T-cell (primary cell): ENCODE data around the gene SDC1. TPM values are rescaled to one million over a fixed set of nuclear protein-coding genes. Genes with fewer than 3 reads are reported as not detected.

Experiments
- ATAC-seq, 4 experiments: fragments of 200-7000 bp in 3 of 4; fragments of 150-1000 bp in 1 of 4; cut with Tn5 transposase; replicated peaks in 1 of 4; 1 replicate in 3 of 4; 2 replicates in 1 of 4; pipeline ENCODE4 v1.10.0; 2021; ENCODE audit warnings: moderate library complexity in 3 of 4, mild to moderate bottlenecking in 2 of 4, moderate number of reproducible peaks in 1 of 4
- CTCF ChIA-PET, 2 donors: fragments of 300-600 bp; sonication (Branson Sonifier 250); formaldehyde crosslinking; loops; one replicate each; lab custom pipeline; 2022; ENCODE audit warnings: antibody characterized with exemption in 2 of 2; lab: Charles Lee
- POLR2A ChIA-PET, 2 donors: fragments of 300-600 bp; sonication (Branson Sonifier 250); formaldehyde crosslinking; loops; one replicate each; lab custom pipeline; 2022; ENCODE audit warnings: antibody characterized with exemption in 2 of 2; lab: Charles Lee
- DNase-seq, 35 experiments: peaks; one replicate each; pipeline versions ENCODE4 v3.0.0 to v3.0.0-alpha.2; 2013 to 2023
- H3K27ac ChIP-seq: one replicate; pipeline ENCODE4 v1.5.1; 2013; ENCODE audit warnings: low read length
- H3K27me3 ChIP-seq, 2 experiments: replicated peaks in 1 of 2; 1 replicate in 1 of 2; 2 replicates in 1 of 2; pipeline versions ENCODE4 v1.6.1 to v1.7.0; 2013; ENCODE audit warnings: low read length in 1 of 2, mixed read lengths in 1 of 2; ENCODE audit not compliant: control insufficient read depth in 2 of 2, insufficient read depth in 2 of 2; ENCODE audit errors: extremely low read depth in 1 of 2
- H3K36me3 ChIP-seq, 2 donors: 1 replicate in 1 of 2; 2 replicates in 1 of 2; pipeline versions ENCODE4 v1.6.1 to v1.7.0; 2013; ENCODE audit warnings: low read length in 1 of 2; ENCODE audit not compliant: control insufficient read depth in 2 of 2, insufficient read depth in 1 of 2; ENCODE audit errors: extremely low read depth in 1 of 2
- H3K4me1 ChIP-seq, 2 experiments: 1 replicate in 1 of 2; 2 replicates in 1 of 2; pipeline versions ENCODE4 v1.6.1 to v1.7.0; 2013; ENCODE audit warnings: low read length in 2 of 2, mixed read lengths in 1 of 2; ENCODE audit not compliant: insufficient read depth in 2 of 2, control insufficient read depth in 1 of 2; ENCODE audit errors: extremely low read depth in 1 of 2
- H3K4me3 ChIP-seq, 2 donors: 1 replicate in 1 of 2; 2 replicates in 1 of 2; pipeline versions ENCODE4 v1.5.1 to v1.7.0; 2013; ENCODE audit warnings: mild to moderate bottlenecking in 2 of 2, low read length in 1 of 2, moderate library complexity in 1 of 2; ENCODE audit not compliant: control insufficient read depth in 1 of 2; ENCODE audit errors: extremely low read depth in 1 of 2
- H3K9me3 ChIP-seq: 2 replicates; pipeline ENCODE4 v1.7.0; 2013
- H3K27ac Mint-ChIP-seq, 2 donors: one replicate each; pipeline ENCODE4 v1.8.0; 2020 to 2021; ENCODE audit warnings: mild to moderate bottlenecking in 2 of 2, mixed read lengths in 2 of 2
- H3K27me3 Mint-ChIP-seq, 2 donors: one replicate each; pipeline ENCODE4 v1.8.0; 2021 to 2022; ENCODE audit warnings: mixed read lengths in 2 of 2
- H3K36me3 Mint-ChIP-seq: one replicate; pipeline ENCODE4 v1.8.0; 2021; ENCODE audit warnings: mixed read lengths
- H3K4me1 Mint-ChIP-seq, 3 donors: one replicate each; pipeline ENCODE4 v1.8.0; 2020 to 2022; ENCODE audit warnings: mixed read lengths in 3 of 3, mild to moderate bottlenecking in 1 of 3
- H3K4me3 Mint-ChIP-seq, 3 donors: one replicate each; pipeline ENCODE4 v1.8.0; 2020 to 2022; ENCODE audit warnings: mild to moderate bottlenecking in 3 of 3, mixed read lengths in 3 of 3, moderate library complexity in 3 of 3
- H3K9me3 Mint-ChIP-seq, 3 donors: one replicate each; pipeline ENCODE4 v1.8.0; 2020 to 2022; ENCODE audit warnings: mixed read lengths in 3 of 3
- WGBS: methylation state at CpG from one replicate; pipeline ENCODE4 v1.1.5; 2013; ENCODE audit warnings: missing lambda C conversion rate; ENCODE audit not compliant: insufficient coverage; 5-methylcytosine and 5-hydroxymethylcytosine counted together
- total RNA-seq, 35 experiments: library from RNA in 6 of 35; stranded (reverse) in 6 of 35; fragments of 120-200 nt in 1 of 35; gene quantifications; one replicate each; pipeline versions ENCODE4 v1.2.1 to v1.2.4 and lab custom pipeline; 2013 to 2026

The SDC1 gene
- total RNA-seq, 5 donors from 2014 or later (not counting 1 experiment from before 2014, with no cell fraction given), result 0.82 to 1.2 (median 0.99) TPM; not detected in 2

DNA sequence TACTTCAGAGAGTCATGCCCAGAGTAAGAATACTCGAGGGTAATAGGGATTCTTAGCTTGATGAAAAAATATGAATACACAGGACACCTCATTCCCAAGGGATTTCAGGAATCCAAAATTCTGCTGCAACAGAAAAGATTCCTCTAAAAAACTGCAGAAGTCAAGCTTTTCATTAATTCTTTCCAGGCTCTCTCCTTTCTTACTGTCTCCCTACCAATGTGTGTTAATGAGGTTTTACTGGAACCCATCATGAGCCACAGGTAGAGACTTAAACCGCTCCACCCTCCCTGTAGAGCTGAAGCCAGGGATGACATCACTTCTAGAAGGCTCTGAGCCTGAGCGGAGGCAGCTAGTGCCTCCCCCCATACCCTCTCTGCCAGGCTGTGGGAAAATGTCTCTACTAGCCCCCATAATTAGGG, 3.4 kb downstream of the SDC1 start:
- Histone ChIP-seq H3K36me3 (no peaks in the 10 kb centered on the region), H3K4me3 (no peak overlapping the region), H3K27ac (no peak overlapping the region), H3K4me1 (peaks cover 0 to 21% of the 10 kb centered on the region in 2 experiments), H3K27me3 (peaks cover 6 to 80% of the 10 kb centered on the region in 2 experiments), H3K9me3 (no peaks in the 10 kb centered on the region)
- ChIA-PET POLR2A (no interaction called here), CTCF (interaction anchor here in 1 of 2 donors (0.8 kb wide), 1 partner anchor 9 kb away, joined by 3 read pairs; no protein-coding TSS in a partner anchor)
- no peak for DNase-seq
- Mint-ChIP-seq H3K27me3 (peaks cover 34 to 52% of the 10 kb centered on the region in 2 donors), H3K4me1 (peaks cover 0 to 12% (median 10%) of the 10 kb centered on the region in 3 donors), H3K36me3 (no peaks in the 10 kb centered on the region), H3K9me3 (no peaks in the 10 kb centered on the region), H3K4me3 (peak overlapping the region in 1 of 3 donors; percentile 13), H3K27ac (no peak overlapping the region)
- ATAC-seq, result no peak
- no CpG with 5 or more reads among the region's 3 CpGs for WGBS

DNA sequence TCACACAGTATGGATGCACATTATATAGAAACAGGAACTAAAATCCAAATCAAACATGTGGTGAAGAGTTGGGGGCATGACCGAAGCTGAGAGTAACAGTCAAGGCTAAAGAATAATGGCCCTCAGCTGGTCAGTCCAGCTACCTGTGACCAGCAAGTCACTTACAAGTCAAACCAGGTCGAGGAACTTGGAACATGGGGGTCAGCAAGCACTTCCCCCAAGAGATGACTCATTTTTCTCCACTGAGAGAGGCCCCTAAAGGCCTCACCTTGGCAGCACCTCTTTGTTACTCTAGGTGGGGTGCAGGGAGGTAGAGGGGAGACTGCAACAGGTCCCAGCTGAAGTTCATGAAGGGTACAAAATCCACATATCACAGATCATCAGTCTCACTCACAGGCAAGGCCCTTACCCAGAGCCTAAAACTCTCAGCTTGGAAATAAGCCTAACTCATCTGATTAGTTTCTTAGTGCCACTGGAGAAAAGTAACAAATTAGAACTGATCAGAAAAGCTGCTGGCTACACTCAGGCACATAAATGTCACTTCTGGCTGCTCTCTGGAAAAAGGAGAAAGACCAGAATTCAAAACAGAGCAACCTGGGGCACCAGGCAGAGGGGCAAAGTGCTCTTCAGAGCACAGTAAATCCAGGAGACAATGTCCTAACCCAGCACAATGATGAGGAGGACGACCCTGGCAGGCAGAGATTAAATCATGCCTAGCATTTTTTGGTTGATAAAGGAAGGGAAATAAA, 4.0 kb downstream of the SDC1 start:
- Mint-ChIP-seq H3K9me3 (no peaks in the 10 kb centered on the region), H3K27ac (no peak overlapping the region), H3K4me3 (no peak overlapping the region), H3K27me3 (peaks cover 34 to 46% of the 10 kb centered on the region in 2 donors), H3K4me1 (peaks cover 0 to 12% (median 10%) of the 10 kb centered on the region in 3 donors), H3K36me3 (no peaks in the 10 kb centered on the region)
- Histone ChIP-seq H3K36me3 (no peaks in the 10 kb centered on the region), H3K4me1 (peaks cover 0 to 21% of the 10 kb centered on the region in 2 experiments), H3K4me3 (no peak overlapping the region), H3K27me3 (peaks cover 6 to 76% of the 10 kb centered on the region in 2 experiments), H3K9me3 (no peaks in the 10 kb centered on the region), H3K27ac (no peak overlapping the region)
- ChIA-PET CTCF (no interaction called here), POLR2A (no interaction called here)
- ATAC-seq (no peak), DNase-seq (no peak)
- whole genome bisulfite sequencing, result no CpG with 5 or more reads among the region's 3 CpGs

DNA sequence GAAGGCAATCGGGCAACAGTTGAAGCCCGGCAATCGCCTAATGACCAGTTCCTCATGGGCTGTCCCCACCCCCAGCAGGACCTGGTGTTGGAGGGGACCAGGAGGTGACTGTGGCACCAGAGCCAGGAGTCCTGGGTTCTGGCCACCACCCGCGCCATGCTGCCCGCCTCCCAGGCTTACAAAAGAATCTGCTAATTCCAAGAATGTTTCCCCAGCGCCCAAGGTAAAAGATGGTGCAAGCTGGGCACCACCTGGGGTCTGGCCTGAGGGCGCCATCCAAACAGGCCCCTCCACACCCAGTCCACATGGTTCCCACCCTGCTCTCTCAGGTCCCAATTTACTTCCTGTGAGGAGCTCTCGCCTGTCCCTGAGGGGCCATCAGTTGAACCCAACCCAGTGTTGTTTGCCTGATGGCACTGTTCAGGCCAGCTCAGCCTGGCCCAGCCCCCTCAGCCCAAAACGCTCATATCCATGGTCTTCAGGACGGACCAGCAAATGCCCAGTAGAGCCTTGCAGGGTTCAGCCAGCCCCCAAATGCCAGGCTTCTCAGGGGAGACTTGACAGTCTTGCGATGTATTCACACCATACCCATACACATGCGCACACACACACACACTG, 5.1 kb downstream of the SDC1 start:
- H3K27me3 Mint-ChIP-seq, result peaks cover 30 to 39% of the 10 kb centered on the region in 2 donors

DNA sequence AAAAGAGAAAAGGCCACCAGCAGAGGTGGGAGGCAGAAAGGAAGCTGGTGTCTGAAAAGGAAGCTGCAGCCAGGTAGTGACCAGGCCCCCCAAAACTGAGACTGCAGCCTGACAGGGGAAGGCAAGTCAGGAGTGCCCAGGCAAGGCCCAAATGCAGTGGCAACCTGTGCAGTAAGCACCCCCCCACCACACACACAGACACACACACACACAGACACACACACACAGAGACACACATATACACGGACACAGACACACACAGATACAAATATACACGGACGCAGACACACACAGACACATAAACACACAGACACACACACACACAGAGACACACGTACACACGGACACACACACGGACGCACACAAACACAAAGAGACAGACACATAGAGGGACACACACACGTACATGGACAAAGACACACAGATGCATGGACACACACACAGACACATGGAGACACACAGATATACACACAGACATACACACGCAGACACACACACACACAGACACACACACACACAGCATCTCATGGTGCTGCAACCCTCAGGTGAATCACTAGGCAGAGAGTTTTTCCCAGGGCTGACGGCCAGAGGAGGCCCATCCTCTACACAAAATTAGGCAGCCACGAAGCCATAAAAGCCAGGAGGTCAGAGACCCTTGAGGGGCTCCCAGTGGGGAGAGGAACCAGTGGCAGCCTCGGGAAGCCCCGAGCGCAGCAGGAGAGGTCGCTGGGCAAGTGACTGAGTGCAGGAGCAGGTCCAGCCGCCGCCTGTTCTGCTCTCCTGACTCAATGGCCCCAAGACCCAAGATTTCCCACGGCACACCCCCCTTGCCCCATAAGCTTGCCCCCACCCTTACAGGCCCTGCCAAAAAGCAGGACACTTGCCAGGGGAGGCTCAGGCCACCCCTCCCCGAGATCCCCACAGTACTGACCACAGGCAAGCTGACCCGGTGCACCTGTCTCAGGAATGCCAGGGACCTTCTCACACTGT, 6.3 kb downstream of the SDC1 start:
- ChIA-PET CTCF (no interaction called here), POLR2A (interaction anchor here in 1 of 2 donors (1.0 kb wide), 1 partner anchor 164 kb away, joined by 3 read pairs; no protein-coding TSS in a partner anchor)
- H3K4me1 ChIP-seq, result peaks cover 0 to 7% of the 10 kb centered on the region in 2 experiments
- Mint-ChIP-seq H3K9me3 (no peaks in the 10 kb centered on the region), H3K27ac (no peak overlapping the region), H3K36me3 (no peaks in the 10 kb centered on the region), H3K27me3 (peaks cover 30 to 41% of the 10 kb centered on the region in 2 donors), H3K4me3 (no peak overlapping the region), H3K4me1 (peaks cover 0 to 8% (median 6%) of the 10 kb centered on the region in 3 donors)
- H3K36me3 ChIP-seq, result no peaks in the 10 kb centered on the region
- no peaks in the 10 kb centered on the region for H3K9me3 ChIP-seq
- no peak overlapping the region for H3K4me3 ChIP-seq
- ATAC-seq, result no peak
- H3K27ac ChIP-seq, result no peak overlapping the region
- H3K27me3 ChIP-seq, result peaks cover 6 to 61% of the 10 kb centered on the region in 2 experiments
- WGBS, result 88% methylated on average over 20 of the region's 20 CpGs
- DNase-seq, result no peak

More for the DNA sequence above, 5.1 kb downstream of the SDC1 start:
- H3K4me1 Mint-ChIP-seq, result peaks cover 0 to 8% (median 6%) of the 10 kb centered on the region in 3 donors
- CTCF ChIA-PET, result no interaction called here
- H3K27me3 ChIP-seq, result peaks cover 6 to 65% of the 10 kb centered on the region in 2 experiments
- no peak overlapping the region for H3K4me3 Mint-ChIP-seq
- POLR2A ChIA-PET, result no interaction called here
- H3K27ac ChIP-seq, result no peak overlapping the region
- no peaks in the 10 kb centered on the region for H3K9me3 Mint-ChIP-seq
- no peaks in the 10 kb centered on the region for H3K36me3 Mint-ChIP-seq
- H3K36me3 ChIP-seq, result no peaks in the 10 kb centered on the region
- H3K4me3 ChIP-seq, result no peak overlapping the region
- H3K27ac Mint-ChIP-seq, result no peak overlapping the region
- ATAC-seq (no peak), DNase-seq (no peak)
- no peaks in the 10 kb centered on the region for H3K9me3 ChIP-seq
- 80% methylated on average over 8 of the region's 13 CpGs for WGBS
- H3K4me1 ChIP-seq, result peaks cover 0 to 12% of the 10 kb centered on the region in 2 experiments

DNA sequence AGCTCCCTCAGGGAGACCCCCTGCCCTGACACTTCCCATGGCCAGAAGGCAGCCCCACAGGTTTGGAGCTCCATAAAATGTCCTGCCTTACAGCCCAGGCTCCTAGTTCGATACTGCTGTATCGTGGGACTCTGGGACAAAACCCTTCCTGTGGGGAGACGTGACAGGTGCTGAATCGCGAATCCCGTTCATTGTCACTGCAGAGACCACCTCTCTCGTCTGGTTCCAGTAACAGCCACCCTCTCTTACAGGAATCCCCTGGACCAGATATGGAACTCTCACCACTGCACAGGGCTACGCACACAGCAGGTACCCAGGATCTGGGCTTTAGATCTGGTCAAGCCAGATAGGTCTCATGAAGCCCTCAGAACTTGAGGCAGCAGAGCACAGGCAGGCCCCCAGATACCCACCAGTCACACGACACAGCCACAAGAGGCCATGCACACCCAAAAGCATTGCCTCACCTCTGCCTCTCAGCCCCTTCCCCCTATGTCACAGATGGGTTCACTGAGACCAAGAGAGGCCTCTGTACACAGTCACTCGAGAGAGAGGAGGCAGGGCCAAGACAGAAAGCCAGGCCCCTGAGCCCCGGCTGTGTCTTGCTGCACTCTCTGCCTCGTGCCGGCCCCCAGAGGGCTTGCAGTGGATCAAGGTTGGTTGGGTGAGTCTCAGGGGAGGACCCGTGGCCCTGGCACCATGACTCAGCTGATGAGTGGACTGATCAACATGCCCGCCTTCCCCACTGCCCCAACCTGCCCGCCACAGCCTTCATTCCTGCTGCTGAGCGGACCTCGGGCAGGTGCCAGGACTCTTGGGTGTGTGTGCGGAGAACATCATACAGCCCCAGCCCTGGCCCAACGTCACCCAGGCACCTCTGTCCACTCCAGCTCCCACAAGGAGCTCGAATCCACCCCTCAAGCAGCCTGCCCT, 7.6 kb downstream of the SDC1 start:
- Mint-ChIP-seq H3K36me3 (no peaks in the 10 kb centered on the region), H3K9me3 (no peaks in the 10 kb centered on the region), H3K27ac (no peak overlapping the region), H3K4me1 (peaks cover 0 to 3% (median 2%) of the 10 kb centered on the region in 3 donors), H3K4me3 (no peak overlapping the region), H3K27me3 (peaks cover 30 to 32% of the 10 kb centered on the region in 2 donors)
- CTCF ChIA-PET, result no interaction called here
- Histone ChIP-seq H3K4me3 (no peak overlapping the region), H3K36me3 (no peaks in the 10 kb centered on the region), H3K9me3 (no peaks in the 10 kb centered on the region), H3K27ac (no peak overlapping the region), H3K27me3 (peaks cover 2 to 60% of the 10 kb centered on the region in 2 experiments), H3K4me1 (no peaks in the 10 kb centered on the region)
- ATAC-seq (no peak), DNase-seq (no peak)
- 75% methylated on average over 21 of the region's 21 CpGs for WGBS
- POLR2A ChIA-PET, result interaction anchor here in 1 of 2 donors (1.0 kb wide), 1 partner anchor 163 kb away, joined by 3 read pairs; no protein-coding TSS in a partner anchor
